ENCODE data around the gene LGMN. TPM values are rescaled to one million over a fixed set of nuclear protein-coding genes. Genes with fewer than 3 reads are reported as not detected.

LGMN gene
- total and polyA plus RNA-seq, 3 experiments from 2014 or later: 6.0 to 7.0 (median 7.0) TPM

- peak overlapping the region; percentile 72 to 95 (median 90) for H3K4me3 Mint-ChIP-seq
- peak overlapping the region; percentile 29 to 100 (median 86) for H3K27ac Mint-ChIP-seq
- peak overlapping the region; percentile 63 for H3K4me3 ChIP-seq (ENCODE audit: low read length)
- H3K9me3 Mint-ChIP-seq: no peaks in the 10 kb centered on the region
- POLR2A ChIA-PET: interaction anchor here (0.7 to 1.1 kb wide), 2 partner anchors 14 to 39 kb away, joined by 3 read pairs; no protein-coding TSS in a partner anchor
- peaks cover 64% of the 10 kb centered on the region for H3K4me1 ChIP-seq (ENCODE audit: insufficient read depth, low read length)
- CTCF ChIA-PET: interaction anchor here (0.8 to 8.1 kb wide), 3 partner anchors 12 to 41 kb away, joined by 3 to 58 read pairs (median 3); no protein-coding TSS in a partner anchor
- DNase-seq: peak in 2 of 5 donors; percentile 36 to 49
- H3K9me3 ChIP-seq (ENCODE audit: low read length): no peaks in the 10 kb centered on the region
- H3K36me3 Mint-ChIP-seq: peaks cover 13 to 61% (median 26%) of the 10 kb centered on the region in 3 donors
- H3K27ac ChIP-seq (ENCODE audit: low read depth, low read length): no peak overlapping the region
- H3K27me3 Mint-ChIP-seq: peaks cover 0 to 3% of the 10 kb centered on the region in 2 donors
- H3K36me3 ChIP-seq (ENCODE audit: insufficient read depth, low read length): peaks cover 13% of the 10 kb centered on the region
- H3K4me1 Mint-ChIP-seq: peaks cover 81 to 97% (median 83%) of the 10 kb centered on the region in 3 donors
- H3K27me3 ChIP-seq (ENCODE audit: insufficient read depth, low read length, poor library complexity, severe bottlenecking): no peaks in the 10 kb centered on the region
These were observed 94.1 kb downstream of the LGMN start for GRCh38 chr14:92654239-92654901.

Other genes starting within 250 kb of the LGMN start
- gene RIN3, start 234.8 kb downstream of the LGMN start, total RNA-seq: 10 to 100 TPM; 46.0 to 47.4 TPM
- gene RIN3, start 234.8 kb downstream of the LGMN start, polyA plus RNA-seq: 31.9 TPM
- gene GOLGA5, start 45.7 kb upstream of the LGMN start, total RNA-seq: 10 to 100 TPM; 17.4 to 19.8 TPM
- 25.6 TPM for gene GOLGA5, start 45.7 kb upstream of the LGMN start, polyA plus RNA-seq
- not detected for gene CHGA, start 174.5 kb upstream of the LGMN start, total RNA-seq
- not detected for gene CHGA, start 174.5 kb upstream of the LGMN start, polyA plus RNA-seq

All from CD8-positive, alpha-beta memory T cell (primary cell).